ENCODE results near the gene EGLN2.
A peak's percentile ranks its signal among the peaks of the same experiment; 100 is the strongest.
"Not testable (repeated sequence)": the region's sequence is repeated elsewhere in the genome, so short reads cannot be mapped to it uniquely, and the experiment has no call there.

The EGLN2 gene

DNA sequence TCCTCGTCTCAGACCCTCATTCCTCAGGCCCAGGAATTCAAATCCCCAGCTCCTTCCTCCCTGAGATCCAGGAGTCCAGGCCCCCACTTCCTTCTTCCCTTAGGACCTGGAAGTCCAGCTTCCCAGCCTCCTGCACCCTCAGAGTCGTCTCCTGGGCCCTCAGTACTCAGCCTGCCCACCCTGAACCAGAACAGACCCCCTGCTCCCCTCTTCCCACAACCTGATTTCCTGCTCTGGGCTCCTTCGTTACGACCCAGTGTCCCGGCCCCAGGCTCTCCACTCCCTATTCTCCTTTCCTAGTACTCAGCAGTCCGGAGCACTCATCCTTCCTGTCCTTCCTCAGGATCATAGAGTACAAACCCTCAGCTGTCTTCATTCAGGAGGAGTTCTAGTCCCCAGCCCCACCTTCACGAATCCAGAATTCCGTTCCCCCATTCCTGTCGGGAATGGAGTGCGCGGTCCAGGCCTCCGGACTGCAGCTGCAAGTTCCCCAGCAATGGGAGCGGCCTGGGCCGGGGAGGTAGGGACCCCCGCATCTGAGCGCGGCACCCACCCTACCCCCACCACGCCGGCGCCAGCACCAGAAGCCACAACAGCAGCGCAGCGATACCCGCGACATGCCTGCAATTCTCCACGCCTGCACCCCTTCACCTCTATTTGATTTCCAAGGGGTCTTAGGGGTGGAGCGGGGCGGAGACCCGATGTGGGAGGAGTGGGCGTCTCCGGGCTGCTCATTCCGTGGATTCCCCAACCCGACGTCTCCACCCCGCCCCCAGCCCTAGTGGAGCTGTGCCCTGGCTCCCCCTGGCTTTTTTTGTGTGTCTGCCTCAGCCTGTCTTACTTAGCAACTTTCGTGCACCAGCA lies 12.7 kb downstream of the EGLN2 start:
- DNase-seq (ENCODE audit: low read depth) = no peak
- TF ChIP-seq, protein P1, sequence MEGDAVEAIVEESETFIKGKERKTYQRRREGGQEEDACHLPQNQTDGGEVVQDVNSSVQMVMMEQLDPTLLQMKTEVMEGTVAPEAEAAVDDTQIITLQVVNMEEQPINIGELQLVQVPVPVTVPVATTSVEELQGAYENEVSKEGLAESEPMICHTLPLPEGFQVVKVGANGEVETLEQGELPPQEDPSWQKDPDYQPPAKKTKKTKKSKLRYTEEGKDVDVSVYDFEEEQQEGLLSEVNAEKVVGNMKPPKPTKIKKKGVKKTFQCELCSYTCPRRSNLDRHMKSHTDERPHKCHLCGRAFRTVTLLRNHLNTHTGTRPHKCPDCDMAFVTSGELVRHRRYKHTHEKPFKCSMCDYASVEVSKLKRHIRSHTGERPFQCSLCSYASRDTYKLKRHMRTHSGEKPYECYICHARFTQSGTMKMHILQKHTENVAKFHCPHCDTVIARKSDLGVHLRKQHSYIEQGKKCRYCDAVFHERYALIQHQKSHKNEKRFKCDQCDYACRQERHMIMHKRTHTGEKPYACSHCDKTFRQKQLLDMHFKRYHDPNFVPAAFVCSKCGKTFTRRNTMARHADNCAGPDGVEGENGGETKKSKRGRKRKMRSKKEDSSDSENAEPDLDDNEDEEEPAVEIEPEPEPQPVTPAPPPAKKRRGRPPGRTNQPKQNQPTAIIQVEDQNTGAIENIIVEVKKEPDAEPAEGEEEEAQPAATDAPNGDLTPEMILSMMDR (IDR thresholded peaks at IDR 0.05; ENCODE audit: insufficient read depth, low read depth, low read length, missing control alignments) = no peak
- peak overlapping the region; percentile 29 for H3K4me3 ChIP-seq (ENCODE audit: low read depth, low read length)

DNA sequence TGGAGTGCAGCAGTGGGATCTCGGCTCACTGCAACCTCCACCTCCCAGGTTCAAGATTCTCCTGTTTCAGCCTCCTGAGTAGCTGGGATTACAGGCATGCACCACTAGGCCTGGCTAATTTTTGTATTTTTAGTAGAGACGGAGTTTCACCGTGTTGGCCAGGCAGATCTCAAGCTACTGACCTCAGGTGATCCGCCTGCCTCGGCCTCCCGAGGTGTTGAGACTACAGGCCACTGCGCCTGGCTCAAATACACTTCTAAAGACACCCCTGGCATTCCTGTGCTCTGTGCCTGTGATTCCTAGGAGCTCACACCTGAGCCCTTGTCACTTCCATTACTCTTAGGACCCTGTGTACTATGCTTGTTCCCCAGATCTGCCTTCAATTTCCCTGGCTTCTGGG lies 13.6 kb downstream of the EGLN2 start:
- not testable (repeated sequence) for DNase-seq (ENCODE audit: low read depth); H3K4me3 ChIP-seq (ENCODE audit: low read depth, low read length)

DNA sequence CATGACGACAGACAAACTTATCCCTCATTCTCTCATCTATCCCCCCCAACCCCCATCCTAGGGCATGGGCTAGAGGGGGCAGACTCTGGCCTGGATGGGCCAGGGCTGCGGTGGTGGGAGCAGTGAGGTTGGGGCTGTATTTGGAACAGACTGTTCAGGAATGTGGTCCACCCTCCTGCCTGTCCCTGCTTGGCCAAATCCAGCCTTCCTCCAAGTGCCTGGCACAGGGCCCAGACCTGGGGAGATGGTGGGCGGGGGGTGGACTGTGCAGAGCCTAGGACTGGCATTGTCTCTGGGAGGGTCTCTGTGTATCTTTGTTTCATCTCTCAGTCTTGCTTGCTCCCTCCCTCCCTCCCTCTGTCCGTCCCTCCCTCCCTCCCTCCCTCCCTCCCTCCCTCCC lies 14.2 kb downstream of the EGLN2 start:
- H3K4me3 ChIP-seq (ENCODE audit: low read depth, low read length) = no peak overlapping the region
- DNase-seq (ENCODE audit: low read depth) = no peak
- TF ChIP-seq, protein P1 (IDR thresholded peaks at IDR 0.05; ENCODE audit: insufficient read depth, low read depth, low read length, missing control alignments) = no peak

DNA sequence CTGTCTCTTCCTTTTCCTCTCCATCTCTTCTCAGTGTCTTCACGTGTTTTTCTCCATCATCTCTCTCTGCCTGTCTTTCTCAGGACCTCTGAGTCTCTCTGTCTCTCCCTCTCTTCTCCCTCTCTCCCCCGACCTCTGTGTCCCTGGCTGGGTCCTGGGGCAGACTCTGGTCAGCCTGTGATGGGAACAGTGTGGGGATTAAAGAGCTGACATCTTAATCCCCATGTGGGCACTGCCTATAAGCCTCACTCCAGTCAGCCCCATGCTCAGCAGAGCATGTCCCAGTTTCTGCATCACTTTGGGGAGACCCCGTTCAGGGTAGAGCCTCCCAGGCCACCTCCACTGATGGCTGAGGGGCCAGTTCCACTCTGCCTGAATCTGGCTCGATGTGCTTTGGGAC lies 16.2 kb downstream of the EGLN2 start:
- H3K4me3 ChIP-seq (ENCODE audit: low read depth, low read length) = no peak overlapping the region
- TF ChIP-seq, protein P1 (IDR thresholded peaks at IDR 0.05; ENCODE audit: insufficient read depth, low read depth, low read length, missing control alignments) = no peak
- no peak for DNase-seq (ENCODE audit: low read depth)

DNA sequence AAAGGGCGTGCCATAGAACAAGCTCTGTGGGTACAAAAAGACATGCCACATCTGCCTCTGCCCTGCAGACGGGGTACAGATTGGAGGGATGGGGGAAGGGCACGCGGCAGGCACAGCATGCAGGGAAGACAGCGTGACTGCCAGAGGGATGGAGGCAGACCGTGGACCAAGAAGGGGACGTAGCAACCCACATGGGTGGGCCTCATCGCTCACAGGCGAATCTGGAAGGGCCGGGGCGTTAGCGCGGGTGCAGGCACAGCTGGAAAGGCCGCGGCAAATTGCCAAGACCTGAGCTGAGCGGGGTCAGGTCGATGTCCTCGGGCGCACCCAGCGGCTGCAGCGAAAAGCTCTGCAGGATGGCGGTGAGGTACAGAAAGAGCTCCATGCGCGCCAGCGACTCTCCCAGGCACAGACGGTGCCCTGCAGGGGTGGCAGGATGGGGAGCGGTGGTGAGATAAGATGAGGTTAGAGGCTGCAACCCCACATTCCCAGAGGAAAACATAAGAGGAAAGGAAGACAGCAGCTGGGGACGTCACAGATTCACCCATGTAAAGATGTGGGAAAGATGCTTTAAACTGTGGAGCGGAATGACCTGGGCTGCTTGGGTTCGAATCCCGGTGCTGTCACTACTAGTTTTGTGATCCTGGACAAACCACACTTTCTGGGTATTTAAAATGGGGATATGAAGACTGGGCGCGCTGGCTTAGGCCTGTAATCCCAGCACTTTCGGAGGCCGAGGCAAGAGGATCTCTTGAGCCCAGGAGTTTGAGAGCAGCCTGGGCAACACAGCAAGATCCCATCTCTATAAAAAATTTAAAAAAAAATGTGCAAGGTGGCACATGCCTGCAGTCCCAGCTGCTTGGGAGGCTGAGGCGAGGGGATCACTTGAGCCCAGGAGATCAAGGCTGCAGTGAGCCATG lies 19.7 kb downstream of the EGLN2 start:
- peak; percentile 69 for DNase-seq (ENCODE audit: low read depth)
- TF ChIP-seq, protein P1 (IDR thresholded peaks at IDR 0.05; ENCODE audit: insufficient read depth, low read depth, low read length, missing control alignments) = peak; percentile 41
- peak overlapping the region; percentile 32 for H3K4me3 ChIP-seq (ENCODE audit: low read depth, low read length)

DNA sequence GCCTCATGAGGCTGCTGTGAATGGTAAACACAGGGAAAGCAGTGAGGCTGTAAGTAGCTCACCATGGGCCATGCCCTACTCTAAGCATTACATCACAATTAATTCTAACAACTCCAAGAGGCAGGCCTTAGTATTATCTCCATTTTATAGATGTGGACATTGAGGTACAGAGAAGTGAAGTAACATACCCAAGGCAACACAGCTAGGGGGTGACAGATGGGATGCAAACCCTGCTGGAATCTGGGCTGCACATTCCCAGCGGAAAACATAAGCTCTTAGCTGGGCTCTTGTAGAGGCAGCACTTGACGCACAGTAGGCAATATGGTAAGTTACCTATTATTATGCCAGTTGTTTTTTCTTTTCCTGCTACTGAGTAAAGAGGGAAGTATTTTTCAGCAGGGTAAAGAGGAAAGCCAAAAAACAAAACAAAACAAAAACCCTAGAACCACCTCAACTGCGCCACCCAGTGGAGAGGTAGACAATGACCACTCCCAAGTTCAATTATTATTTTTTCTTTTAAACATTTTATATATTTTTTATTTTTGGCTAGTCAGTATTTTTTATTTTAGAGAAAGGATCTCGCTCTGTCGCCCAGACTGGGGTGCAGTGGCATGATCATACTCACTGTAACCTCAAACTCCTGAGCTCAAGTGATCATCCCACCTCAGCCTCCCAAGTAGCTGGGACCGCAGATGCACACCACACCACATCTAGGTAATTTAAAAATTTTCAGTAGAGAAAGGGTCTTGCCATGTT lies 20.7 kb downstream of the EGLN2 start:
- not testable (repeated sequence) for H3K4me3 ChIP-seq (ENCODE audit: low read depth, low read length); DNase-seq (ENCODE audit: low read depth)
- TF ChIP-seq, protein P1 (IDR thresholded peaks at IDR 0.05; ENCODE audit: insufficient read depth, low read depth, low read length, missing control alignments) = peak; percentile 69
